HG02970 (cell line): ENCODE measurements around the gene PIP5K1B.

Experiments
- ATAC-seq: cut with Tn5 transposase; IDR thresholded peaks from one replicate; pipeline ENCODE4 v1.9.1; 2021; ENCODE audit warnings: mild to moderate bottlenecking, moderate library complexity, moderate number of reproducible peaks; ENCODE audit not compliant: unreplicated experiment, low FRiP score

The PIP5K1B gene

GRCh38 chr9:68804911-68805889 is 100.2 kb downstream of the PIP5K1B start:
- ATAC-seq: no peak

DNA sequence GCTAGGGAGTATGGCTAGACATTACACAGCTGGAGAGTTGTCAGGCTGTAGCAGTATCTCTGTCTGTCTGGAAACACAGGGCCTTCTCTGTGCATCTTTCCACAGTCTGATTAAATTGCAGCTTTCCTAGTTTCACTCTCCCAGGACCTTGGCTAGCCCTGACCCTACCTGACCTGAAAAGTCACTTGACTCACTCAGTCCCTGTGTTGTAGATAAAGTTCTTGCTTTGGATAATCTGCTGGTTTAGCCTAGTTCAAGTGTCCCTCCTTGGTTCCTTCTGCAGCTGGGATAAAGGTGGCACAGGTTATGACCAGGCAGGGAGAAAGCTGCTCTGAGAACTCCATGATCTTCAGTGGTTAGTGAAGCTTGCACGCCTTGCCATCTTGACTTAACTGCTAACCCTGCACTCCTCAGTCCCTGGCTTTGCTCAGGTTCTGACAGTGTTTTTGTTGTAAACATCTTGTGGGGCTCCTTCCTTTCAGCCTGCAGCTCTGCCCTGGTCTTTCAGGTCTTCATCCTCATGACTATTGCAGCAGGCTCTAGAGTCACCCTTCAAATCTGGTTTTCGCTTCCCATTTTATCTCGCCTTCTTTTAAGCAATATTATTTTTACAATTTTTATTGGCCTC is 101.0 kb downstream of the PIP5K1B start:
- no peak for ATAC-seq

DNA sequence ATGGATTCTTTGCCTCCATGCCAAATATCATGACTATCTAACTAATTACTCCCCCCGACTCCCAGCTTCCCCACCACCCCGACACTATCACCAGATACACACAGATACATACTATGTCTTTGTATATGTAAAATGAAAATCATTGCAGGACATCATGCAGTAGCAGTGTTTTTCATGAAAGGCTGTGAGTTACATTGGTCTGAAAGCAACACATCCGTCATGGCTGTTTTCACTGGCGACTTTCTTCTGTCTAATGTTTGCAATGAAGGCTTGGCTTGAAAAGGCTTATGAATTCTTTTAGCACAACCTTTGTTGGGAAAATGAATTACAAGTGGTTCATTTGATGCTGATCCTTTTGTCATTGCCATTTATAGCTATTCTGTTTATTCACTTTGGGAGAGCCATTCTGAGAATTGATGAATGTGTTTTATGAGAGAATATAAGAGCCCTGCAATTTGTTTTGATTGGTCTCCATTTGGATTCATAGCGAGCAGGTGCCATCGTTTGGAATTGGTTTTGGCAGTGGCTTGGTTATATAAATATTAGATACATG is 103.4 kb downstream of the PIP5K1B start:
- ATAC-seq: no peak

DNA sequence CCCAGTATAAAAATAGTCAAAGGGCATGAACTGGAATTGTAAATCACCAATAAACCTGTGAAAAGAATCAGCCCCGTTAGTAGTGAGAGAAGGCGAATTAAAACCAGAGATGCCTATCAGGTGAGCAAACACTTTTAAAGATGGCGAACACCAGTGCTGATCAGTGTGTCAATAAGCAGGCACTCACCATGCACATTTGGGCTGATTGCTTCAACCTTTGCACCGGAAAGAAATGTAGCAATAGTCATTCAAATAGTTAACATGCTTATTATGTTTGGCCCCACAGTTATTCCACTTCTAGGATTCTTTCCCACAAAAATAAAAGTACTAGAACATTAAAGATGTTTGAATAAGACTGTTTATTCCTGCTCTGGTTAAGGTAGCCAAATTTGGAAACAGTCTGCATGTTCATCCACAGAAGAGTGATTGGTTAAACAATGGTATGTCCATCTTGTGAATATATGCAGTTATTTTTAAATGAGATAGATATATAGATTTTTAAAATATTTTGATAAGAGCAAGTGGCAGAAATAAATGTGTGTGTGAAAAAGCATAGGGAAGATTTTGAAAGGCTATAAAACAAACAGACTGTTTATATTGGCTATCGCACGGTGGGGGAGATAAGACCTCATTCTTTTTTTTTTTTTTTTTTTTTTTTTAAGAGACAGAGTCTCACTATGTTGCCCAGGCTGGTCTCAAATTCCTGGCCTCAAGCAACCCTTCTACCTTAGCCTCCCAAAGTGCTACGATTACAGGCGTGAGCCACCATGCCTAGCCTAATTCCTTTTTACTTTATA is 112.2 kb downstream of the PIP5K1B start:
- no peak for ATAC-seq

DNA sequence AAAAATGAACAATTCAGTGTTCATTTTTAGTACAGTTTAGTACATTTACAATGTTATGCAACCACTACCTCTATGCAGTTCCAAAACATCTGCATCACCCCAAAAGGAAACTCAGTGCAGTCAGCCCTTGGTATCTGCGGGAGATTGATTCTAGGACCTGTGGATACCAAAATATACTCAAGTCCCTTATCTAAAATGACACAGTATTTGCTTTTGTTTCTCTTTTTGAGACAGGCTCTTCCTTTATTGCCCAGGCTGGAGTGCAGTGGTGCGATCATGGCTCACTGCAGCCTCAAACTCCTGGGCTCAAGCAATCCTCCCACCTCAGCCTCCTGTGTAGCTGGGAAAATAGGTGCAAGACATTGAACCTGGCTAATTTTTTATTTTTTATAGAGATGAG is 114.0 kb downstream of the PIP5K1B start:
- ATAC-seq: no peak

- no peak for ATAC-seq
Observed at GRCh38 chr9:68821911-68822310, 116.9 kb downstream of the PIP5K1B start.

GRCh38 chr9:68822596-68823165 is 117.6 kb downstream of the PIP5K1B start:
- no peak for ATAC-seq

DNA sequence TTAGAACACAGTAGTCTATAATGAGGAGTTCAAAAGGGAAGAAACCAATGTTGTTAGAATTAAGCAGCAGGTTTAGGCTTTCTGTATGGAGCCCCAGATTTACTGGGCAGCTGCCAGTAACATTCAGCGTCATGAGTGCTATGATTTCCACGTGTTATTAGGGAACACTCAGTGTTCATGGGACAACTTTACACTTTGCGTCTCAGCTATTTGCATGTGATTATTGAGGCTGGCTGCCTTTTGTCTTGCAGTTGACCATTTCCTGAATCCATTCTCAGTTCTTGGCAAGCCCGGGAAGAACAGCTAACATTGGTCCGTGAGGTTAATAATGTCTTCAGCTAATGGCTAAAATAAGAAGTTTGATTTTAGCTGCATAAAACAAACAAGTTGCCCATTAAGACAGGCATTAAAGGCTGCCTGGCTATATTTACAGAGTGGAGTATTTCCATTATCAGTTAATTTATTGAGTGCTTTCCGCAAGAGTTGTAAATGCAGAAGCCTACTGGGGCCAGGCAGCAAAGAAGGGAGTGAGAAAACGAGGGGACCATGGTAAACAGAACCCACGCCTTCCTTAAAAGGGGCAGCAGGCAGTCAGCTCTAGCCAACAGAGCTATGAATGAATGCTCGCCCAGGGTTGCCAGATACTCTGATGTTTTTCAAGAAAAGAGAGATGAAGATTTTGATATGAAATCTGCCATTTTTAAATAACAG is 120.9 kb downstream of the PIP5K1B start:
- no peak for ATAC-seq

GRCh38 chr9:68827837-68828744 is 123.1 kb downstream of the PIP5K1B start:
- no peak for ATAC-seq

DNA sequence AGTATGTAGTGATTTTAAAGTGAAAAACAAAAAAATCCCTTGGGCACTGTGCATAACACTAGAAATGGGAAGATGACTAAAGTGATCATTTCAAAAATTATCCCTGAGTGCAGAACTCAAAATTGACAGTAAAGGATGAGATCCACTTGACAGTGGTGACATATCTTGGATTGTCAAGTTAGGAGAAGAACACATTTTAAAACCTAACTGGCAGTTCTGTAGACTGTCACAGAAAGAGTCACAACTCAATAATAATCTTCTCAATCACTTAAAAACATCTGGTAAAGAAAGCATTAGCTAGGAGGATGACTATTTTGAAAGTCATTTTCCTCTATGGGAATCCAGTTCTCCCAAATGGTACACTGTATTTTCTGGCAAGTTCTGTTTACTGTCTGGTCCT is 127.1 kb downstream of the PIP5K1B start:
- no peak for ATAC-seq

- no peak for ATAC-seq
Observed at GRCh38 chr9:68832861-68833518, 128.0 kb downstream of the PIP5K1B start.

DNA sequence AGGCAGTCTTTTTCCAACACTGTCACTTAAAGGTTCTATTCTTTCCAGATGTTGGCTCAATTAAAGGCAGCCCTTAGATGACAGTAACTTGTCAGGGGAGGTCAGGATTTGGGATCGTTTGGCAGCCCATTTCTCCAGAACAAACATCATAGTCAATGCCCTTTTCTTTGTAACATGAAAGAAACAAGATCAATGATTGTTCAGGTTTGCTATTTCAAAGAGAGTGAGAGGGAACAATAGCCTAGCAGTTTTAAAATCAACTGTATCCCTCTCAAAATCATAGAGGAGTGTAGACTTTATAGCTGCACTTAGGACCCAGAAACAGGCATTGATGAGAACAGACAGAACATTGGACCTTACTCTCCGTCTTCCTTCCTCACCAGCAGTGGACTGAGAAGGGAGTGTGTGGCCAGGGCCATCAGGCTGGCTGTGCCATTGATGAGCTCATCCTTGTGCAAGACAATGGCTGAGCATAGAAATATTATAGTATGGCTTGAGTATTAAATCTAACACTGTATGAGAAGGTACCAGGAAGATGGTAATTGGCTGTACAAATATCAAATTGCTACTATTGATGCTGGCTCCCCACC is 130.0 kb downstream of the PIP5K1B start:
- ATAC-seq: no peak

DNA sequence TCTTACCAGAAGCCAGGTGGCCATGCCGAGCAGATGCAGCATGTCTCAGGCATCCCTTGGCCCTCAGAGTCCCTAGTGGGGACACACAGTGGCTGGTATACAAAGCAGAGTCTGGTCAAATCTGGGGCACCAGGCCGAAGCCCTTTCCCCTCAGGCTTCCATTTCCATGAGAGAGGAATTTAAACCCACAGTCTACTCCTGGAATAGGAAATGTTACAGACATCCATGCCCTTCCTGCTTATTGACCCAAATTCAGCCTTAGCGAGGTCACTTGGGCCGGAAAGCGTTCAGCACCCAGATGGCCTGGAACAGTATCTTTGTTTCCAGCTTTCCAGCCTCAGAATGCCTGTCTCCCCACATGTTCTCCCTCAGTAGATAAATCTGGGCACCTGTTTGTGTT is 131.7 kb downstream of the PIP5K1B start:
- no peak for ATAC-seq

- ATAC-seq: no peak
Observed at GRCh38 chr9:68838245-68838644, 133.2 kb downstream of the PIP5K1B start.

DNA sequence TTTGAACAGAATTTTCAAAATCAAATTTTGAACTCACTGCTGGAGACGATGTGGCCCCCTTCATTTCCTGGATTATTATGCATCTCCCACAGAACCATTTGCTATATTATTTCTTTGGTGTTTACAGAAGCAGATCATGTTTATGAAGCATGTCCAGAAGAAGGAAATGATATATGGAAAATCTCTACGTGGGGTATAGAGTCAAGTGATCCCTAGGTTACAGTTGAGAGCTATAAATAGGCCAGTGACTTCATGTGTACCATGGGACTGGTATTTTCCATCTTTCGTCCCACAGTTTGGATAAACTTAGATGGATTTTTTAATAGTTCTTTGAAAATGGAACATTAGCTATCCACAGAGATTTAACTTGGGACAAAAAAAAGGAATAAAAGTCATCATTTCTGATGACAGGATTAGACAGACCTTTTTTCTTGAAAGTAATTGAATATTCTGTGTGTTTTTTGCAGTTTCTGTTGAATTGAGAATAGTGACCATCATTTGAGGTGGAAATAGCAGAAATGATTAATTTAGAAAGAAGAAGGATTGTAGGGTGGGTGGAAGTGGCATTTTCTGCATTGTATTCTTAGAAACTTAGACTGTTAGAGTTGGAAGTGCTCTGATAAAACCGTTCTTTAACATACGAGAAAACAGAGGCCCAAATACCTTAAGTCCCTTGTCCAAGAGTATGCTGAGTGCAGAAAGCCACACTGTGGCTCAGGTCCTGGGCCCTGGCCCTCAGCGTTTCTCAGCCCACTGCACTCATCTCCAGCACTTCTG is 136.4 kb downstream of the PIP5K1B start:
- no peak for ATAC-seq

DNA sequence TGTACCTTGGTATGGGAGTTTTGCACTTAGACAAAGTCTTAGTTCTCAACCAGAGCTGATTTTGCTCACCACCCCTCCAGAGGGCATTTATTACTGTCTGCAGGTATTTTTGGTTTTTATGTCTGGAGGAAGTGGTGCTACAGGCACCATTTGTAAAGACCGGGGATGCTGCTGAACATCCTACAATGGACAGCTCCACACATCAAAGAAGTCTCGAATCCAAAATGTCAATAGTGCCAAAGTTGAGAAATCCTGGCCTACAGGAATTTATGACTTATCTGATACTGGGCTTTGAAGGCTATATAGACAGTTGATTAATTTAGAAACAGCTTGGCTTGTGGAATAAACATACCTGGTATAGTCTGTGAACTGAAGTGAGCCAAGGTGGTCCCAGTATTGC is 137.5 kb downstream of the PIP5K1B start:
- no peak for ATAC-seq

- no peak for ATAC-seq
Observed at GRCh38 chr9:68843239-68843638, 138.2 kb downstream of the PIP5K1B start.
